K562 (cell line): ENCODE results near the gene UQCC5. TPM values are rescaled to one million over a fixed set of nuclear protein-coding genes. Genes with fewer than 3 reads are reported as not detected.

ENCODE experiments used
- ATAC-seq: fragments of 200-7000 bp; cut with Tn5 transposase; 3 replicates; pipeline ENCODE4 v1.9.1; 2020; ENCODE audit warnings: moderate library complexity
- BruUV-seq: library from RNA; stranded (reverse); fragments of 400-500 nt; replicated peaks from 2 replicates; lab custom pipeline; 2021; lab: Mats Ljungman, UMichigan
- CTCF ChIA-PET: fragments of 300-600 bp; formaldehyde crosslinking; extraction: SDS; loops from one replicate; lab custom pipeline; 2021; ENCODE audit warnings: low intra/inter-chr PET ratio; lab: Yijun Ruan, JAX
- POLR2A ChIA-PET: fragments of 300-600, 350-650 bp; sonication (Branson Sonifier 250); formaldehyde crosslinking; extraction: SDS; loops from one replicate; lab custom pipeline; 2021; ENCODE audit warnings: antibody characterized with exemption, inconsistent platforms; lab: Yijun Ruan, JAX
- DNase-seq, 4 experiments: peaks; one replicate each; pipeline versions ENCODE4 v3.0.0 to v3.0.0-alpha.2; 2011 to 2018; ENCODE audit warnings: low spot score in 3 of 4, mixed read lengths in 3 of 4; ENCODE audit errors: extremely low read depth in 1 of 4
- FAIRE-seq: peaks from 2 replicates; lab custom pipeline; 2011; peaks lifted over from hg19 to GRCh38; lab: Jason Lieb, UNC
- H2AFZ ChIP-seq: 2 replicates; pipeline ENCODE4 v1.6.0; 2011; ENCODE audit warnings: low read depth, low read length, control low read depth, inconsistent platforms
- H3K27ac ChIP-seq: fragments of 200-600 bp; 3 replicates; pipeline ENCODE4 v1.8.0; 2011; ENCODE audit warnings: low read depth, mild to moderate bottlenecking, control low read depth, inconsistent platforms, low read length, moderate library complexity, mixed read lengths; ENCODE audit errors: extremely low read depth
- H3K27me3 ChIP-seq, 2 experiments: fragments of 300-600 bp in 1 of 2; 2 replicates in 1 of 2; 3 replicates in 1 of 2; pipeline versions ENCODE4 v1.6.0 to v1.8.0; 2011; ENCODE audit warnings: inconsistent platforms in 2 of 2, low read length in 2 of 2, mild to moderate bottlenecking in 1 of 2, mixed read lengths in 1 of 2, moderate library complexity in 1 of 2; ENCODE audit not compliant: control insufficient read depth in 2 of 2, insufficient read depth in 2 of 2
- H3K36me3 ChIP-seq: fragments of 300-600 bp; 3 replicates; pipeline ENCODE4 v1.8.0; 2011; ENCODE audit warnings: mild to moderate bottlenecking, low read length, inconsistent platforms; ENCODE audit not compliant: control insufficient read depth, insufficient read depth
- H3K4me1 ChIP-seq, 2 experiments: fragments of 200-600 bp in 1 of 2; replicated peaks in 1 of 2; 2 replicates in 1 of 2; 3 replicates in 1 of 2; pipeline versions ENCODE4 v1.5.1 to v1.8.0; 2011; ENCODE audit warnings: inconsistent platforms in 2 of 2, low read length in 2 of 2, mild to moderate bottlenecking in 1 of 2, mixed read lengths in 1 of 2, moderate library complexity in 1 of 2; ENCODE audit not compliant: control insufficient read depth in 2 of 2, insufficient read depth in 2 of 2
- H3K4me2 ChIP-seq: 2 replicates; pipeline ENCODE4 v1.6.1; 2011; ENCODE audit warnings: low read length, control low read depth, inconsistent platforms, mixed read lengths; ENCODE audit not compliant: insufficient read depth
- H3K4me3 ChIP-seq: fragments of 200-600 bp; sonication (generic), shearing (Covaris generic); 2 replicates; pipeline ENCODE4 v1.5.1; 2016; ENCODE audit warnings: control low read depth, inconsistent platforms
- H3K79me2 ChIP-seq: fragments of 200-600 bp; 3 replicates; pipeline ENCODE4 v1.8.0; 2011; ENCODE audit warnings: low read length, inconsistent platforms; ENCODE audit not compliant: control insufficient read depth, insufficient read depth
- H3K9ac ChIP-seq, 2 experiments: 2 replicates each; pipeline versions ENCODE4 v1.6.0 to v1.6.1; 2011; ENCODE audit warnings: low read depth in 2 of 2, low read length in 2 of 2, control low read depth in 1 of 2, inconsistent platforms in 1 of 2, mild to moderate bottlenecking in 1 of 2, mixed read lengths in 1 of 2; ENCODE audit not compliant: insufficient read depth in 1 of 2
- H3K9me1 ChIP-seq: one replicate; pipeline ENCODE4 v1.6.0; 2011; ENCODE audit warnings: inconsistent platforms, mild to moderate bottlenecking, low read length, moderate library complexity; ENCODE audit not compliant: control insufficient read depth, insufficient read depth
- H3K9me3 ChIP-seq: replicated peaks from 2 replicates; pipeline ENCODE4 v1.5.1; 2011; ENCODE audit warnings: low read depth, low read length, inconsistent platforms; ENCODE audit not compliant: control insufficient read depth, insufficient read depth
- H4K20me1 ChIP-seq: replicated peaks from 2 replicates; pipeline ENCODE4 v1.6.1; 2011; ENCODE audit warnings: low read length, inconsistent platforms, mixed read lengths; ENCODE audit not compliant: control insufficient read depth, insufficient read depth
- ARNT ChIP-seq, 2 experiments: fragments of 450-650 bp; IDR thresholded peaks; 2 replicates each; pipeline ENCODE4 v1.6.1; 2016; ENCODE audit warnings: mild to moderate bottlenecking in 1 of 2
- EP400 ChIP-seq: fragments of 450-650 bp; IDR thresholded peaks from 2 replicates; pipeline ENCODE4 v1.6.1; 2017; ENCODE audit warnings: antibody characterized with exemption, mild to moderate bottlenecking, moderate library complexity
- FOXP1 ChIP-seq: sonication (generic); formaldehyde crosslinking; IDR thresholded peaks from 2 replicates; pipeline ENCODE4 v1.8.0; 2022; ENCODE audit warnings: mild to moderate bottlenecking, missing genetic modification reagents
- GABPB2 ChIP-seq: fragments of 250-450 bp; sonication (Bioruptor Pico); conservative IDR thresholded peaks from 2 replicates; pipeline ENCODE4 v1.5.1; 2021; ENCODE audit warnings: mild to moderate bottlenecking
- HNRNPH1 ChIP-seq: fragments of 200-400 bp; formaldehyde crosslinking; optimal IDR thresholded peaks from 2 replicates; pipeline ENCODE3; 2017; ENCODE audit warnings: low read depth, mild to moderate bottlenecking, low read length, moderate library complexity
- HNRNPL ChIP-seq: fragments of 200-400 bp; formaldehyde crosslinking; IDR thresholded peaks from 2 replicates; pipeline ENCODE4 v1.6.1; 2017; ENCODE audit warnings: low read depth, mild to moderate bottlenecking, low read length
- L3MBTL2 ChIP-seq: fragments of 450-650 bp; IDR thresholded peaks from 2 replicates; pipeline ENCODE4 v1.6.1; 2016; ENCODE audit warnings: mild to moderate bottlenecking, moderate library complexity
- RBM25 ChIP-seq: fragments of 200-400 bp; formaldehyde crosslinking; IDR thresholded peaks from 2 replicates; pipeline ENCODE4 v1.6.1; 2018; ENCODE audit warnings: low read length, low read depth, moderate library complexity; ENCODE audit not compliant: severe bottlenecking
- SNIP1 ChIP-seq: fragments of 450-650 bp; IDR thresholded peaks from 2 replicates; pipeline ENCODE4 v1.7.1; 2017; ENCODE audit warnings: low read depth, mild to moderate bottlenecking
- STAT5B ChIP-seq: fragments of 250-450 bp; sonication (Bioruptor Pico); IDR thresholded peaks from 2 replicates; pipeline ENCODE4 v1.8.0; 2021; ENCODE audit warnings: mild to moderate bottlenecking, inconsistent platforms
- ZNF146 ChIP-seq: IDR thresholded peaks from one replicate; pipeline ENCODE4 v1.6.1; 2018; ENCODE audit warnings: missing compliant biosample characterization; ENCODE audit not compliant: unreplicated experiment
- ZNF444 ChIP-seq: fragments of 250-450 bp; sonication (Bioruptor Pico); IDR thresholded peaks from 2 replicates; pipeline ENCODE4 v1.4.0; 2020; ENCODE audit warnings: mild to moderate bottlenecking, moderate library complexity
- ZNF512 ChIP-seq: IDR thresholded peaks from 2 replicates; pipeline ENCODE4 v1.6.1; 2016; ENCODE audit warnings: missing genetic modification characterization, missing compliant biosample characterization
- whole genome bisulfite sequencing: fragments of 100-300 bp; shearing (Covaris generic); methylation state at CpG from one replicate; pipeline ENCODE4 v1.1.6; 2016; ENCODE audit warnings: low coverage, mixed read lengths; ENCODE audit not compliant: insufficient coverage; ENCODE audit errors: missing lambda C conversion rate; 5-methylcytosine and 5-hydroxymethylcytosine counted together
- in situ Hi-C: fragments of 300-500 bp; cut with MboI; formaldehyde crosslinking; loops from 4 replicates; pipeline ENCODE4 v1.15.0; 2018; ENCODE audit warnings: inconsistent platforms, mixed read lengths
- intact Hi-C: fragments of 100-400 bp; cut with micrococcal nuclease; formaldehyde crosslinking; loops from 2 replicates; pipeline ENCODE4 v1.14.2; 2022
- polyA plus RNA-seq, 8 experiments: library from polyadenylated mRNA; depleted of rRNA in 4 of 8; stranded (reverse) in 5 of 8; unstranded in 3 of 8; fragments of >200 nt; fragmentation: Nextera tagmentation in 2 of 8; fragmentation: Illumina TruSeq in 1 of 8; extraction: Ambion mirVana in 2 of 8; extraction: Trizol in 1 of 8; gene quantifications; 2 replicates each; pipeline versions ENCODE4 v1.2.1 to v1.2.3, GENCODE V29; 2011 to 2014; ENCODE audit warnings: inconsistent platforms in 1 of 8, missing spikeins in 1 of 8
- total RNA-seq, 7 experiments: library from RNA; depleted of rRNA in 6 of 7; stranded (reverse); fragments of >200 nt in 6 of 7; fragmentation: Illumina TruSeq in 2 of 7; extraction: Trizol in 2 of 7; gene quantifications; 2 replicates each; pipeline versions ENCODE4 v1.2.1 to v1.2.3, GENCODE V29; 2011 to 2021; ENCODE audit warnings: low replicate concordance in 1 of 7
- TF ChIP-seq, protein P1 (sequence below): fragments of 250-450 bp; sonication (Bioruptor Pico); IDR thresholded peaks from 2 replicates; pipeline ENCODE4 v1.4.0; 2020

The UQCC5 gene
- total and polyA plus RNA-seq, 9 of the 15 experiments (the other 6 are each of a cell fraction or from before 2014, with no cell fraction given) = 10.2 to 55.4 (median 33.8) TPM

GRCh38 chr3:52494886-52495495 lies 41.4 kb upstream of the UQCC5 start, which contains the start of gene STAB1:
Gene STAB1 (plus strand): TSS chr3:52495338. CDS start chr3:52495414, 76 bp downstream.
- ATAC-seq = peak; percentile 7; the same call in 1 of the 3 replicates
- Histone ChIP-seq H3K27me3 (no peaks in the 10 kb centered on the region), H3K4me2 (no peak within 1 kb of the TSS), H2AFZ (no peak within 1 kb of the TSS), H3K79me2 (no peaks in the 10 kb centered on the region), H4K20me1 (no peaks in the 10 kb centered on the region; the same call in 1 of the 2 replicates), H3K9me3 (no peaks in the 10 kb centered on the region), H3K9me1 (no peaks in the 10 kb centered on the region), H3K27ac (no peak within 1 kb of the TSS), H3K36me3 (peaks cover 26% of the 10 kb centered on the region; the same call in 2 of the 3 replicates), H3K9ac (peak within 1 kb of the TSS in 1 of 2 experiments; percentile 26; a peak in 1 of 4 replicates), H3K4me1 (peaks cover 5 to 39% of the 10 kb centered on the region in 2 experiments; a peak in 3 of 5 replicates), H3K4me3 (no peak within 1 kb of the TSS)
- WGBS = 63% methylated on average over 20 of the region's 25 CpGs
- POLR2A ChIA-PET = interaction anchor here (1.0 kb wide), 1 partner anchor 48 kb away, joined by 4 read pairs; no protein-coding TSS in a partner anchor
- TF ChIP-seq STAT5B (CRISPR knock-in tag) = no peak
- no peak for TF ChIP-seq HNRNPH1
- no peak for TF ChIP-seq FOXP1 (CRISPR knock-in tag)
- no peak for TF ChIP-seq EP400
- TF ChIP-seq RBM25 = no peak
- TF ChIP-seq HNRNPL = no peak
- no peak for TF ChIP-seq ZNF146 (CRISPR knock-in tag)
- TF ChIP-seq L3MBTL2 = no peak
- no peak for TF ChIP-seq SNIP1
- TF ChIP-seq, protein P1, sequence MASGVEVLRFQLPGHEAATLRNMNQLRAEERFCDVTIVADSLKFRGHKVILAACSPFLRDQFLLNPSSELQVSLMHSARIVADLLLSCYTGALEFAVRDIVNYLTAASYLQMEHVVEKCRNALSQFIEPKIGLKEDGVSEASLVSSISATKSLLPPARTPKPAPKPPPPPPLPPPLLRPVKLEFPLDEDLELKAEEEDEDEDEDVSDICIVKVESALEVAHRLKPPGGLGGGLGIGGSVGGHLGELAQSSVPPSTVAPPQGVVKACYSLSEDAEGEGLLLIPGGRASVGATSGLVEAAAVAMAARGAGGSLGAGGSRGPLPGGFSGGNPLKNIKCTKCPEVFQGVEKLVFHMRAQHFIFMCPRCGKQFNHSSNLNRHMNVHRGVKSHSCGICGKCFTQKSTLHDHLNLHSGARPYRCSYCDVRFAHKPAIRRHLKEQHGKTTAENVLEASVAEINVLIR (CRISPR knock-in tag) = no peak
- no peak for TF ChIP-seq ZNF444 (CRISPR knock-in tag)
- no peak for TF ChIP-seq GABPB2 (CRISPR knock-in tag)
- no peak for TF ChIP-seq ZNF512 (tag)
- no peak for TF ChIP-seq ARNT (IDR thresholded peaks at IDR 0.05)
- no TSS peak for BruUV-seq
- CTCF ChIA-PET = no interaction called here
- intact Hi-C loops (no loop called here), in situ Hi-C loops (no loop called here)
- FAIRE-seq = no peak
- DNase-seq = peak in 1 of 4 experiments; percentile 26
